Stimulated activated naive CD8-positive, alpha-beta T cell treated with anti-CD3 and anti-CD28 coated beads, Interleukin-15, amount 100 ng/mL, for 72 hours (primary cell): ENCODE results near the gene TNFAIP8L1.
A peak's percentile ranks its signal among the peaks of the same experiment; 100 is the strongest.

Source experiments
- ATAC-seq: fragments of 150-1000 bp; cut with Tn5 transposase; 2 replicates; pipeline ENCODE4 v1.10.0; 2021; ENCODE audit warnings: mild to moderate bottlenecking, moderate library complexity
- DNase-seq, 2 donors: peaks; one replicate each; pipeline ENCODE4 v3.0.0; 2021 to 2022
- H3K27ac Mint-ChIP-seq, 2 donors: one replicate each; pipeline ENCODE4 v1.8.0; 2022; ENCODE audit warnings: mild to moderate bottlenecking in 2 of 2, mixed read lengths in 2 of 2, moderate library complexity in 2 of 2
- H3K27me3 Mint-ChIP-seq: one replicate; pipeline ENCODE4 v1.8.0; 2022; ENCODE audit warnings: mixed read lengths
- H3K4me1 Mint-ChIP-seq: one replicate; pipeline ENCODE4 v1.8.0; 2022; ENCODE audit warnings: mild to moderate bottlenecking, mixed read lengths
- H3K4me3 Mint-ChIP-seq, 2 donors: one replicate each; pipeline ENCODE4 v1.8.0; 2022; ENCODE audit warnings: mild to moderate bottlenecking in 2 of 2, mixed read lengths in 2 of 2, moderate library complexity in 1 of 2
- H3K9me3 Mint-ChIP-seq, 2 donors: one replicate each; pipeline ENCODE4 v1.8.0; 2022; ENCODE audit warnings: mixed read lengths in 2 of 2

Gene TNFAIP8L1

GRCh38 chr19:4654437-4655361 lies 15.4 kb downstream of the TNFAIP8L1 start:
- peaks cover 1% of the 10 kb centered on the region for H3K4me1 Mint-ChIP-seq
- DNase-seq (no peak), ATAC-seq (no peak)
- H3K27ac Mint-ChIP-seq = peak overlapping the region in 1 of 2 donors; percentile 78
- H3K4me3 Mint-ChIP-seq = no peak overlapping the region
- H3K27me3 Mint-ChIP-seq = no peaks in the 10 kb centered on the region
- no peaks in the 10 kb centered on the region for H3K9me3 Mint-ChIP-seq

- Mint-ChIP-seq H3K27me3 (no peaks in the 10 kb centered on the region), H3K4me3 (no peak overlapping the region), H3K4me1 (peaks cover 8% of the 10 kb centered on the region), H3K27ac (no peak overlapping the region), H3K9me3 (no peaks in the 10 kb centered on the region)
- no peak for ATAC-seq
- no peak for DNase-seq
Observed at GRCh38 chr19:4656102-4656501, 16.8 kb downstream of the TNFAIP8L1 start.

- Mint-ChIP-seq H3K27me3 (no peaks in the 10 kb centered on the region), H3K27ac (peak overlapping the region; percentile 25 to 48)
Observed at GRCh38 chr19:4657262-4657661, 17.9 kb downstream of the TNFAIP8L1 start.

GRCh38 chr19:4657835-4658234 lies 18.5 kb downstream of the TNFAIP8L1 start:
- no peaks in the 10 kb centered on the region for H3K9me3 Mint-ChIP-seq
- H3K4me1 Mint-ChIP-seq = peaks cover 15% of the 10 kb centered on the region
- no peak for ATAC-seq
- H3K27ac Mint-ChIP-seq = no peak overlapping the region
- H3K4me3 Mint-ChIP-seq = no peak overlapping the region
- no peaks in the 10 kb centered on the region for H3K27me3 Mint-ChIP-seq
- DNase-seq = no peak

More at GRCh38 chr19:4657262-4657661, 17.9 kb downstream of the TNFAIP8L1 start:
- DNase-seq (no peak), ATAC-seq (no peak)
- no peak overlapping the region for H3K4me3 Mint-ChIP-seq
- no peaks in the 10 kb centered on the region for H3K9me3 Mint-ChIP-seq
- peaks cover 15% of the 10 kb centered on the region for H3K4me1 Mint-ChIP-seq

- H3K4me1 Mint-ChIP-seq = peaks cover 15% of the 10 kb centered on the region
- H3K27me3 Mint-ChIP-seq = no peaks in the 10 kb centered on the region
- H3K4me3 Mint-ChIP-seq = no peak overlapping the region
- peak overlapping the region in 1 of 2 donors; percentile 82 for H3K27ac Mint-ChIP-seq
- DNase-seq = no peak
- ATAC-seq = peak; percentile 61
- no peaks in the 10 kb centered on the region for H3K9me3 Mint-ChIP-seq
Observed at GRCh38 chr19:4660181-4660791, 21.0 kb downstream of the TNFAIP8L1 start.

GRCh38 chr19:4660993-4661392 lies 21.7 kb downstream of the TNFAIP8L1 start:
- Mint-ChIP-seq H3K4me1 (peaks cover 15% of the 10 kb centered on the region), H3K27me3 (no peaks in the 10 kb centered on the region), H3K27ac (peak overlapping the region; percentile 78 to 82), H3K9me3 (no peaks in the 10 kb centered on the region), H3K4me3 (no peak overlapping the region)
- no peak for DNase-seq
- peak; percentile 32 for ATAC-seq

GRCh38 chr19:4662020-4662695 lies 22.8 kb downstream of the TNFAIP8L1 start:
- DNase-seq (no peak), ATAC-seq (no peak)
- Mint-ChIP-seq H3K27me3 (no peaks in the 10 kb centered on the region), H3K9me3 (no peaks in the 10 kb centered on the region), H3K4me3 (no peak overlapping the region), H3K27ac (peak overlapping the region in 1 of 2 donors; percentile 81), H3K4me1 (peaks cover 15% of the 10 kb centered on the region)

GRCh38 chr19:4662812-4663211 lies 23.5 kb downstream of the TNFAIP8L1 start:
- H3K4me1 Mint-ChIP-seq = peaks cover 15% of the 10 kb centered on the region
- ATAC-seq = no peak
- DNase-seq = no peak
- H3K4me3 Mint-ChIP-seq = no peak overlapping the region
- no peaks in the 10 kb centered on the region for H3K9me3 Mint-ChIP-seq
- no peaks in the 10 kb centered on the region for H3K27me3 Mint-ChIP-seq
- H3K27ac Mint-ChIP-seq = no peak overlapping the region

- DNase-seq = no peak
- no peak overlapping the region for H3K4me3 Mint-ChIP-seq
- no peaks in the 10 kb centered on the region for H3K9me3 Mint-ChIP-seq
- H3K4me1 Mint-ChIP-seq = peaks cover 30% of the 10 kb centered on the region
- no peak for ATAC-seq
- H3K27ac Mint-ChIP-seq = no peak overlapping the region
- no peaks in the 10 kb centered on the region for H3K27me3 Mint-ChIP-seq
Observed at GRCh38 chr19:4664642-4665041, 25.3 kb downstream of the TNFAIP8L1 start.

DNA sequence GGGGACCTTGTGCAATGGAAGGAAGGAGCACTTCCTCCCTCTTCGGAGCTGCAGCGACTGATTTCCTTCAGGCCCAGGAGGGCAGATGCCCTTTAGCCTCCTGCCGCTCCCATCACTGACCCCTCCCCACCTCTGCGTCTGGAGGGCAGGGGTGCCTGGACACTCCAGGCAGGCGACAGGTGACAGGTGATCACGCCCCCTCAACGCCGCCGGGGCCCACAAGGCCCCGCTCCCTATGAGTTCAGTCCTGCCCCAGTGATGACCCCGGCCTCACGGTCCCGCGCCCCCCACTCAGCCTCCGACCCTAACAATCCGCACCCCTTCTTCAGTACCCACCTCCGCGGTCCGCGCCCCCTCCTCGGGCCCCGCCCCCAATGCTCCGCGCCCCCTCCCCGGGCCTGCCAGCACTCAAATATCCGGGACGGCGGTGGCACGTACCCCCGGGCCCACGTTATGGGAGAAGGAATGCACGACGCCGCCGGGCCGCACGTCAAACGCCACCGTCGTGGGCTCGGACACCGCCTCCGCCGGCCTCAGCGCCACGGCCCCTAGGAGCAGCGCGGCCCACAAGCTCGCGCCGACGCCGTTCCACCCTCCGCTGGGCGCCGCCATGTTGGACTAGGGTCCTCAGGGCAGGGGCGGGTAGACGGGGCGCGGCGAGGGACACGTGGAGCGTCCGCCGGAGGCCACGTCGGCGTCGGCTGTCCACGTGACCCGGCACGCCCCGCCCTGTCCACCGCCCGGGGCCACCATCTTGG lies 30.6 kb downstream of the TNFAIP8L1 start, which contains the start of gene MYDGF:
Gene MYDGF (minus strand): TSS at position 620 of the 758 bp plus-strand sequence. CDS start 8 bp downstream, at position 612.
- DNase-seq = peak; percentile 93 to 94
- Mint-ChIP-seq H3K27me3 (no peaks in the 10 kb centered on the region), H3K9me3 (no peaks in the 10 kb centered on the region), H3K4me3 (peak within 1 kb of the TSS; percentile 91 to 92), H3K4me1 (peaks cover 15% of the 10 kb centered on the region), H3K27ac (peak within 1 kb of the TSS; percentile 96 to 98)
- ATAC-seq = peak; percentile 100

DNA sequence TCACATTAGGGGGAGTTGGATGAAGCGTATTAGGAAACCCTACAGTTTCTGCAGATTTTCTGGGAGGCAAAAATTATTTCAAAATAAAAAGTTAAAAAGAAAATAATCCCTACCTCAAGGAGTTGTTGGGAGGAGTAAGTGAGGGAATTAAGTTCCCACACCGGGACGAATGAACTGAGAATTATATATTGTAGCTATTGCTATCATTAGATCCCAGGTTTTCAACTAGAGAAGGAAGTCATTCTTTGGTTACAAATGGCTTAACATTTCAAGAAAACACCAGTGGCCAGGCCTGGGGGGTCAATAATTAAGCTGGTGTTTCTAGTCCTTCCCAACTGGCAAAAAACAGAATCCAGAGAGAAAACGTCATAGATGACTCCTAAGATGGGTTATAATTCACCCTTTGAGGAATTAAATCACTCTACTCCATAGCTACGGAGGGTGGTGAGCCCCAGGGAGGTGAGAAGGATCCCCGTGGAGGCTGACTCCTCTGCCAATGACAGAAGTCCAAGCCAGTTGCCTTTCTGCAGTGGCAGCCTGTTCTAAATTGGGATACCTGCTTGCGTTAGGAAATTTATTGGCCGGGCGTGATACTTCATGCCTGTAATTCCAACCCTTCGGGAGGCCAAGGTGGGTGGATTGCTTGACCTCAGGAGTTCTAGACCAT lies 32.0 kb downstream of the TNFAIP8L1 start:
- peak overlapping the region in 1 of 2 donors; percentile 40 for H3K4me3 Mint-ChIP-seq
- no peak overlapping the region for H3K27ac Mint-ChIP-seq
- H3K27me3 Mint-ChIP-seq = no peaks in the 10 kb centered on the region
- DNase-seq (no peak), ATAC-seq (no peak)
- no peaks in the 10 kb centered on the region for H3K9me3 Mint-ChIP-seq
- peaks cover 15% of the 10 kb centered on the region for H3K4me1 Mint-ChIP-seq

DNA sequence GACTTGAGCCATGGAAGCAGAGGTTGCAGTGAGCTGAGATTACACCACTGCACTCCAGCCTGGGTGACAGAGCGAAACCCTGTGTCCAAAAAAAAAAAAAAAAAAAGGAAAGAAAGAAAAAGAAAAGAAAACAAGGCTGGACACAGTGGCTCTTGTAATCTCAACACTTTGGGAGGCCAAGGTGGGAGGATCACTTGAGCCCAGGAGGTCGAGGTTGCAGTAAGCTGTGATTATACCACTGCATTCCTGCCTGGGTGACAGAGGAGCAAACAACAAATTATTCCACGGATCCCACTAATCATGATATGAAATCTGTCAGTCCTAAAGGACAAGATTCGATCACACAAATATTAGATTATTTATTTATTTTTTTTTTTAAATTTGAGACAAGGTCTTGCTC lies 33.9 kb downstream of the TNFAIP8L1 start:
- DNase-seq (no peak), ATAC-seq (no peak)
- H3K27me3 Mint-ChIP-seq = no peaks in the 10 kb centered on the region
- no peaks in the 10 kb centered on the region for H3K9me3 Mint-ChIP-seq
- H3K27ac Mint-ChIP-seq = no peak overlapping the region
- H3K4me1 Mint-ChIP-seq = peaks cover 13% of the 10 kb centered on the region
- H3K4me3 Mint-ChIP-seq = no peak overlapping the region

DNA sequence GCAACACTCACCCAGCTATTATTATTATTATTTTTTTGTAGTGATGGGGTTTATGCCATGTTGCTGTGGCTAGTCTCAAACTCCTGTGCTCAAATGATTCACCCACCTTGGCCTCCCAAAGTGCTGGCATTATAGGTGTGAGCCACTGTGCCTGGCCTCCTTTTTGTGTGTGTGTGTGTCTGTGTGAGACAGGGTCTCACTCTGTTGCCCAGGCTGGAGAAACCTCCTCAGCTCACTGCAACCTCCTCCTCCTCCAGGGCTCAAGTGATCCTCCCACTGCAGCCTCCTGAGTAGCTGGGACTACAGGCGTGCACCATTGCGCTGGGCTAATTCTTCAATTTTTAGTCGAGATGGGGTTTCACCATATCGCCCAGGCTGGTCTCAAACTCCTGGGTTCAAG lies 34.4 kb downstream of the TNFAIP8L1 start:
- no peak for DNase-seq
- Mint-ChIP-seq H3K9me3 (no peaks in the 10 kb centered on the region), H3K27me3 (no peaks in the 10 kb centered on the region), H3K4me3 (peak overlapping the region in 1 of 2 donors; percentile 11), H3K27ac (no peak overlapping the region), H3K4me1 (peaks cover 8% of the 10 kb centered on the region)
- no peak for ATAC-seq

DNA sequence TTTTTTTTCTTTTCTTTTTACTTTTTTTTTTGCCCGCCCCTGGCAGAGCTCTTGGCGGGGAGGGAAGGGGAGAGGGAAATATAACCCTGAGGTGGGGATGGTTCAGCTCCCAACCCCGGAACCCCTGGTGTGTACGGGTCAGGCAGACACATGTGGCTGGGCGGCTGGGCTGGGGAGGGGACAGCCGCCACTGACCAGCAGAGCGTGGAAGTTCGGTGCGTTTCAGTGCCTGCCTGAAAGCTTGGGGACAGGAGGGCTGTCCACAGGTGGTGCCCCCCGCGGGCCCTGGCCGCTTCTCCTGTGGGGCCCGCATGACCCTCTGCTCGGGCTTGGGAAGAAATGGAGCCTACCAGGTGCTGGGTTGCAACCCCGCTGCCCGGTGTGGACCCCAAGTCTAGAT lies 36.0 kb downstream of the TNFAIP8L1 start:
- Mint-ChIP-seq H3K4me1 (no peaks in the 10 kb centered on the region), H3K27ac (peak overlapping the region in 1 of 2 donors; percentile 85), H3K9me3 (no peaks in the 10 kb centered on the region), H3K4me3 (no peak overlapping the region), H3K27me3 (no peaks in the 10 kb centered on the region)
- ATAC-seq (no peak), DNase-seq (no peak)
